Astrocyte (in vitro differentiated cells and primary cell): ENCODE results near the gene DNAJA4. TPM values are rescaled to one million over a fixed set of nuclear protein-coding genes. Genes with fewer than 3 reads are reported as not detected.
A peak's percentile ranks its signal among the peaks of the same experiment; 100 is the strongest.

Experiments
- DNase-seq: peaks from one replicate; pipeline ENCODE4 v3.0.0-alpha.2; 2010; ENCODE audit warnings: low read depth
- FAIRE-seq: peaks from 2 replicates; lab custom pipeline; 2011; peaks lifted over from hg19 to GRCh38; lab: Jason Lieb, UNC
- H2AFZ ChIP-seq: 2 replicates; pipeline ENCODE4 v1.6.0; 2012; ENCODE audit warnings: low read depth, low read length, inconsistent platforms
- H3K27ac ChIP-seq: 2 replicates; pipeline ENCODE4 v1.5.1; 2011; ENCODE audit warnings: low read depth, low read length, inconsistent platforms
- H3K27me3 ChIP-seq: 2 replicates; pipeline ENCODE4 v1.6.0; 2011; ENCODE audit warnings: low read length, inconsistent platforms; ENCODE audit not compliant: insufficient read depth
- H3K36me3 ChIP-seq: 2 replicates; pipeline ENCODE4 v1.5.1; 2011; ENCODE audit warnings: low read length, inconsistent platforms; ENCODE audit not compliant: insufficient read depth
- H3K4me1 ChIP-seq: 2 replicates; pipeline ENCODE4 v1.5.1; 2011; ENCODE audit warnings: low read length, inconsistent platforms; ENCODE audit not compliant: insufficient read depth
- H3K4me2 ChIP-seq: 2 replicates; pipeline ENCODE4 v1.6.0; 2012; ENCODE audit warnings: low read length, inconsistent platforms
- H3K4me3 ChIP-seq: 2 replicates; pipeline ENCODE4 v1.5.1; 2011; ENCODE audit warnings: low read depth, mild to moderate bottlenecking, low read length, inconsistent platforms; ENCODE audit not compliant: insufficient read depth
- H3K79me2 ChIP-seq: 2 replicates; pipeline ENCODE4 v1.6.0; 2012; ENCODE audit warnings: mild to moderate bottlenecking, low read length, inconsistent platforms; ENCODE audit not compliant: insufficient read depth
- H3K9ac ChIP-seq: 2 replicates; pipeline ENCODE4 v1.6.0; 2012; ENCODE audit warnings: mild to moderate bottlenecking, low read length, inconsistent platforms
- H3K9me3 ChIP-seq: 2 replicates; pipeline ENCODE4 v1.5.1; 2012; ENCODE audit warnings: low read depth, mild to moderate bottlenecking, low read length, inconsistent platforms; ENCODE audit not compliant: insufficient read depth
- H4K20me1 ChIP-seq: 2 replicates; pipeline ENCODE4 v1.6.0; 2012; ENCODE audit warnings: low read length, inconsistent platforms; ENCODE audit not compliant: insufficient read depth
- H3K27ac Mint-ChIP-seq: one replicate; pipeline ENCODE4 v1.8.0; 2021; ENCODE audit warnings: mild to moderate bottlenecking, mixed read lengths; ENCODE audit not compliant: unreplicated experiment
- H3K27me3 Mint-ChIP-seq: one replicate; pipeline ENCODE4 v1.8.0; 2021; ENCODE audit warnings: low read depth, mixed read lengths; ENCODE audit not compliant: unreplicated experiment
- H3K36me3 Mint-ChIP-seq: one replicate; pipeline ENCODE4 v1.8.0; 2021; ENCODE audit warnings: low read depth, mixed read lengths; ENCODE audit not compliant: unreplicated experiment
- H3K4me1 Mint-ChIP-seq: one replicate; pipeline ENCODE4 v1.8.0; 2021; ENCODE audit warnings: low read depth, mixed read lengths; ENCODE audit not compliant: unreplicated experiment
- H3K4me3 Mint-ChIP-seq: one replicate; pipeline ENCODE4 v1.8.0; 2021; ENCODE audit warnings: mild to moderate bottlenecking, moderate library complexity, mixed read lengths; ENCODE audit not compliant: unreplicated experiment
- H3K9me3 Mint-ChIP-seq: one replicate; pipeline ENCODE4 v1.8.0; 2021; ENCODE audit warnings: mild to moderate bottlenecking, mixed read lengths; ENCODE audit not compliant: unreplicated experiment
- EZH2 ChIP-seq: IDR thresholded peaks from 2 replicates; pipeline ENCODE4 v1.6.1; 2012; ENCODE audit warnings: mild to moderate bottlenecking, low read length, inconsistent platforms; ENCODE audit not compliant: insufficient read depth
- total RNA-seq: library from RNA; stranded (reverse); gene quantifications from 2 replicates; pipeline ENCODE4 v1.2.1, GENCODE V29; 2021
- TF ChIP-seq, protein P1 (sequence below): IDR thresholded peaks from 2 replicates; pipeline ENCODE4 v1.5.1; 2011; ENCODE audit warnings: low read depth, mild to moderate bottlenecking, inconsistent platforms, low read length, moderate library complexity; ENCODE audit not compliant: insufficient read depth

DNAJA4 gene
- total RNA-seq, 1 donor from 2014 or later: 0.14 TPM

- no peak overlapping the region for H3K4me3 ChIP-seq
- Mint-ChIP-seq H3K4me3 (no peak overlapping the region), H3K36me3 (no peaks in the 10 kb centered on the region), H3K9me3 (no peaks in the 10 kb centered on the region), H3K27ac (no peak overlapping the region), H3K27me3 (peaks cover 8% of the 10 kb centered on the region), H3K4me1 (peaks cover 5% of the 10 kb centered on the region)
- H3K4me1 ChIP-seq: peaks cover 11% of the 10 kb centered on the region
- no peaks in the 10 kb centered on the region for H3K27me3 ChIP-seq
- no peak for DNase-seq
- no peak for FAIRE-seq
- TF ChIP-seq, protein P1, sequence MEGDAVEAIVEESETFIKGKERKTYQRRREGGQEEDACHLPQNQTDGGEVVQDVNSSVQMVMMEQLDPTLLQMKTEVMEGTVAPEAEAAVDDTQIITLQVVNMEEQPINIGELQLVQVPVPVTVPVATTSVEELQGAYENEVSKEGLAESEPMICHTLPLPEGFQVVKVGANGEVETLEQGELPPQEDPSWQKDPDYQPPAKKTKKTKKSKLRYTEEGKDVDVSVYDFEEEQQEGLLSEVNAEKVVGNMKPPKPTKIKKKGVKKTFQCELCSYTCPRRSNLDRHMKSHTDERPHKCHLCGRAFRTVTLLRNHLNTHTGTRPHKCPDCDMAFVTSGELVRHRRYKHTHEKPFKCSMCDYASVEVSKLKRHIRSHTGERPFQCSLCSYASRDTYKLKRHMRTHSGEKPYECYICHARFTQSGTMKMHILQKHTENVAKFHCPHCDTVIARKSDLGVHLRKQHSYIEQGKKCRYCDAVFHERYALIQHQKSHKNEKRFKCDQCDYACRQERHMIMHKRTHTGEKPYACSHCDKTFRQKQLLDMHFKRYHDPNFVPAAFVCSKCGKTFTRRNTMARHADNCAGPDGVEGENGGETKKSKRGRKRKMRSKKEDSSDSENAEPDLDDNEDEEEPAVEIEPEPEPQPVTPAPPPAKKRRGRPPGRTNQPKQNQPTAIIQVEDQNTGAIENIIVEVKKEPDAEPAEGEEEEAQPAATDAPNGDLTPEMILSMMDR: no peak
- no peak for TF ChIP-seq EZH2
- H3K79me2 ChIP-seq: no peaks in the 10 kb centered on the region
- H3K36me3 ChIP-seq: no peaks in the 10 kb centered on the region
- H3K9ac ChIP-seq: no peak overlapping the region
- no peaks in the 10 kb centered on the region for H4K20me1 ChIP-seq
- H2AFZ ChIP-seq: no peak overlapping the region
- H3K9me3 ChIP-seq: no peaks in the 10 kb centered on the region
- H3K27ac ChIP-seq: no peak overlapping the region
- no peak overlapping the region for H3K4me2 ChIP-seq
Observed at GRCh38 chr15:78327466-78327865, 63.1 kb downstream of the DNAJA4 start.

GRCh38 chr15:78329625-78330024 is 65.3 kb downstream of the DNAJA4 start:
- Mint-ChIP-seq H3K9me3 (no peaks in the 10 kb centered on the region), H3K4me3 (no peak overlapping the region), H3K27ac (no peak overlapping the region), H3K36me3 (no peaks in the 10 kb centered on the region), H3K27me3 (peaks cover 10% of the 10 kb centered on the region), H3K4me1 (peaks cover 5% of the 10 kb centered on the region)
- peaks cover 4% of the 10 kb centered on the region for H3K4me1 ChIP-seq
- H4K20me1 ChIP-seq: no peaks in the 10 kb centered on the region
- no peaks in the 10 kb centered on the region for H3K79me2 ChIP-seq
- no peak for FAIRE-seq
- H3K36me3 ChIP-seq: no peaks in the 10 kb centered on the region
- H3K27me3 ChIP-seq: peaks cover under 1% of the 10 kb centered on the region
- H3K4me2 ChIP-seq: no peak overlapping the region
- no peak for DNase-seq
- TF ChIP-seq EZH2: no peak
- TF ChIP-seq, protein P1: no peak
- H3K27ac ChIP-seq: no peak overlapping the region
- no peak overlapping the region for H3K9ac ChIP-seq
- no peaks in the 10 kb centered on the region for H3K9me3 ChIP-seq
- H3K4me3 ChIP-seq: no peak overlapping the region
- H2AFZ ChIP-seq: peak overlapping the region; percentile 47

Other genes with a start within 250 kb of the DNAJA4 start
- 21.3 and 26.0 TPM in 2 replicates for gene TBC1D2B, start 186.9 kb upstream of the DNAJA4 start, total RNA-seq
- not detected in 2 replicates for gene SH2D7, start 172.0 kb upstream of the DNAJA4 start, total RNA-seq
- 6.5 and 7.4 TPM in 2 replicates for gene CIB2, start 133.1 kb upstream of the DNAJA4 start, total RNA-seq
- 36.3 and 37.9 TPM in 2 replicates for gene IDH3A, start 115.2 kb upstream of the DNAJA4 start, total RNA-seq
- gene ACSBG1, start 30.0 kb upstream of the DNAJA4 start, total RNA-seq: not detected in 2 replicates
- gene SKIC8, start 35.0 kb downstream of the DNAJA4 start, total RNA-seq: 43.6 and 46.3 TPM in 2 replicates
- 0.30 TPM in 1 of 2 replicates, not detected in the other for gene CRABP1, start 75.8 kb downstream of the DNAJA4 start, total RNA-seq
- gene IREB2, start 173.7 kb downstream of the DNAJA4 start, total RNA-seq: 68.2 and 69.2 TPM in 2 replicates
- 1.3 and 1.4 TPM in 2 replicates for gene HYKK, start 243.0 kb downstream of the DNAJA4 start, total RNA-seq